ENCODE data around the gene DNAJC12. TPM values are rescaled to one million over a fixed set of nuclear protein-coding genes. Genes with fewer than 3 reads are reported as not detected.

Gene DNAJC12
- total RNA-seq, 1 experiment from 2014 or later: 15.5 TPM

DNA sequence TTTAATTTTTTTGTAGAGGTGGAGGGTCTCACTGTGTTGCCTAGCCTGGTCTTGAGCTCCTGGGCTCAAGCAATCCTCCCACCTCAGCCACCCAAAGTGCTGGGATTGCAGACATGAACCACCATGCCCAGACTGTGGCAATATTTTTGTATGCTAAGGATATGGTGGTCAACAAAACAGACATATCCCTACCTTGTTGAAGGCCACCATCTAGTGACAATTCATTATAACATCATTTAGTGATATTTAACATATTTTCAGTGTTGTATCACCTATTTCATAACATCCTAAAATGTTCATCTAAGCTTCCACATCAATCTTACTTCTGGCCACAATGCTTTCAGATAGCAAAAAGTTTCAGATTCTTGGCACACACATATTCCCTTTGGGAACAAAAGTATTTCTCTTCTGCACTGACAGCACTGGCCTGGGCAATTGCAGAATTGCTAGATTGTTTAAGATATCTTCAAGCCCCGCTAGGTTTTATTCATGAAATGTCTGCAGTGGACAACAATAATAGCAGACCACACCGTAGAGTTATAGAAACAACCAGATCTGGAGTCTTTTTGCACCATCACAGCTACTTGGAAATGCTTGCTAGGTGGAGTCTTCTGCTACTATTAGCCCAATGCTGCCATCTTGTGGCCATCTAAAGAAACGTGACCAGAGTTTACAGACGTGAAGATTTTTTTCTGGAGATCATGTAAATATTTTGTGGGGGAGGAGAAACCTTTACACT, 58.4 kb downstream of the DNAJC12 start:
- no peaks in the 10 kb centered on the region for H3K36me3 ChIP-seq (ENCODE audit: low read depth, low read length)
- H3K4me3 ChIP-seq (ENCODE audit: low read length): no peak overlapping the region
- peak; percentile 95 for DNase-seq
- no peak overlapping the region for H3K9ac ChIP-seq (ENCODE audit: low read length)
- BruUV-seq (replicated peaks): no TSS peak
- H3K27ac ChIP-seq (ENCODE audit: low read length): no peak overlapping the region
- ATAC-seq: peak; percentile 78
- H4K20me1 ChIP-seq (ENCODE audit: low read length): no peaks in the 10 kb centered on the region
- H3K27me3 ChIP-seq (ENCODE audit: low read length): no peaks in the 10 kb centered on the region
- no peaks in the 10 kb centered on the region for H3K9me2 ChIP-seq (replicated peaks; ENCODE audit: low read length)
- ChIA-PET POLR2A (ENCODE audit: unreplicated experiment) (no interaction called here), CTCF (interaction anchor here (0.5 to 1.8 kb wide), 12 partner anchors 9 to 548 kb away, joined by 3 to 53 read pairs (median 4); no protein-coding TSS in a partner anchor)
- TF ChIP-seq EZH2phosphoT487 (IDR thresholded peaks at IDR 0.05; ENCODE audit: borderline replicate concordance, low read length): no peak
- TF ChIP-seq, protein P1, sequence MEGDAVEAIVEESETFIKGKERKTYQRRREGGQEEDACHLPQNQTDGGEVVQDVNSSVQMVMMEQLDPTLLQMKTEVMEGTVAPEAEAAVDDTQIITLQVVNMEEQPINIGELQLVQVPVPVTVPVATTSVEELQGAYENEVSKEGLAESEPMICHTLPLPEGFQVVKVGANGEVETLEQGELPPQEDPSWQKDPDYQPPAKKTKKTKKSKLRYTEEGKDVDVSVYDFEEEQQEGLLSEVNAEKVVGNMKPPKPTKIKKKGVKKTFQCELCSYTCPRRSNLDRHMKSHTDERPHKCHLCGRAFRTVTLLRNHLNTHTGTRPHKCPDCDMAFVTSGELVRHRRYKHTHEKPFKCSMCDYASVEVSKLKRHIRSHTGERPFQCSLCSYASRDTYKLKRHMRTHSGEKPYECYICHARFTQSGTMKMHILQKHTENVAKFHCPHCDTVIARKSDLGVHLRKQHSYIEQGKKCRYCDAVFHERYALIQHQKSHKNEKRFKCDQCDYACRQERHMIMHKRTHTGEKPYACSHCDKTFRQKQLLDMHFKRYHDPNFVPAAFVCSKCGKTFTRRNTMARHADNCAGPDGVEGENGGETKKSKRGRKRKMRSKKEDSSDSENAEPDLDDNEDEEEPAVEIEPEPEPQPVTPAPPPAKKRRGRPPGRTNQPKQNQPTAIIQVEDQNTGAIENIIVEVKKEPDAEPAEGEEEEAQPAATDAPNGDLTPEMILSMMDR (conservative IDR thresholded peaks at IDR 0.05; ENCODE audit: low read depth, low read length): peak; percentile 95
- TF ChIP-seq EZH2 (IDR thresholded peaks at IDR 0.05; ENCODE audit: low read length, unreplicated experiment): no peak
- no peak overlapping the region for H2AFZ ChIP-seq (ENCODE audit: low read length)
- H3F3A ChIP-seq (ENCODE audit: low read length, unreplicated experiment): no peaks in the 10 kb centered on the region
- peaks cover 11% of the 10 kb centered on the region for H3K4me1 ChIP-seq (ENCODE audit: insufficient read depth, low read length)
- H3K9me3 ChIP-seq (ENCODE audit: low read length): no peaks in the 10 kb centered on the region
- intact Hi-C loops (cut with micrococcal nuclease): loop anchor here (1.0 to 5.0 kb wide), 4 partner anchors 82 to 428 kb away; no protein-coding TSS in a partner anchor
- H3K79me2 ChIP-seq (ENCODE audit: low read length): no peaks in the 10 kb centered on the region
- H3K4me2 ChIP-seq (ENCODE audit: low read length): no peak overlapping the region

DNA sequence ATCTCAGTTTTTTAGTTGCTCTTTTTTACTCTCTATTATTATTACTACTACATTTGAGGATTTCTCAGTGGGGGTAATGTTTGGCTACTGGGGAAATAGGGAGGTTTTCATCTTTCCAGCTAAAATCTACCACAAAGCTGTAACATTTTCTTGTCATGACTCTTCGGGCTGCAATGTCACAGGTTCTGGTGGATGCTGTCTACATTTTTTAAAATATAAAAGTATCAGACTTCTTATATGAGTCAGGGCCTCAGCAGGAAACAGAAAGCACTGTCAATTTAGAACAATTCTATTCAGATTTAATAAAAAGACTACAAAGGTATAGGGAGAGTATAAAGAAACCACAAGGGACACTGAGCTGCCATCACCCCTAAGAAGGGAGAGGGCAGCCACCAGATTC, 61.6 kb downstream of the DNAJC12 start:
- no TSS peak for BruUV-seq (replicated peaks)
- no peak overlapping the region for H3K27ac ChIP-seq (ENCODE audit: low read length)
- H3F3A ChIP-seq (ENCODE audit: low read length, unreplicated experiment): no peaks in the 10 kb centered on the region
- no peaks in the 10 kb centered on the region for H3K9me2 ChIP-seq (replicated peaks; ENCODE audit: low read length)
- POLR2A ChIA-PET (ENCODE audit: unreplicated experiment): interaction anchor here (0.7 kb wide), 1 partner anchor 79 kb away, joined by 7 read pairs; no protein-coding TSS in a partner anchor
- H3K27me3 ChIP-seq (ENCODE audit: low read length): no peaks in the 10 kb centered on the region
- peaks cover 11% of the 10 kb centered on the region for H3K4me1 ChIP-seq (ENCODE audit: insufficient read depth, low read length)
- H4K20me1 ChIP-seq (ENCODE audit: low read length): no peaks in the 10 kb centered on the region
- H3K36me3 ChIP-seq (ENCODE audit: low read depth, low read length): no peaks in the 10 kb centered on the region
- no peak overlapping the region for H3K4me3 ChIP-seq (ENCODE audit: low read length)
- ATAC-seq (no peak), DNase-seq (no peak)
- intact Hi-C loops (cut with micrococcal nuclease): no loop called here
- no peak overlapping the region for H2AFZ ChIP-seq (ENCODE audit: low read length)
- H3K4me2 ChIP-seq (ENCODE audit: low read length): no peak overlapping the region
- H3K9ac ChIP-seq (ENCODE audit: low read length): no peak overlapping the region
- CTCF ChIA-PET: interaction anchor here (0.6 kb wide), 1 partner anchor 22 kb away, joined by 4 read pairs; no protein-coding TSS in a partner anchor
- no peaks in the 10 kb centered on the region for H3K9me3 ChIP-seq (ENCODE audit: low read length)
- no peaks in the 10 kb centered on the region for H3K79me2 ChIP-seq (ENCODE audit: low read length)
- no peak for TF ChIP-seq EZH2phosphoT487 (IDR thresholded peaks at IDR 0.05; ENCODE audit: borderline replicate concordance, low read length)
- TF ChIP-seq EZH2 (IDR thresholded peaks at IDR 0.05; ENCODE audit: low read length, unreplicated experiment): no peak
- TF ChIP-seq, protein P1 (conservative IDR thresholded peaks at IDR 0.05; ENCODE audit: low read depth, low read length): no peak

DNA sequence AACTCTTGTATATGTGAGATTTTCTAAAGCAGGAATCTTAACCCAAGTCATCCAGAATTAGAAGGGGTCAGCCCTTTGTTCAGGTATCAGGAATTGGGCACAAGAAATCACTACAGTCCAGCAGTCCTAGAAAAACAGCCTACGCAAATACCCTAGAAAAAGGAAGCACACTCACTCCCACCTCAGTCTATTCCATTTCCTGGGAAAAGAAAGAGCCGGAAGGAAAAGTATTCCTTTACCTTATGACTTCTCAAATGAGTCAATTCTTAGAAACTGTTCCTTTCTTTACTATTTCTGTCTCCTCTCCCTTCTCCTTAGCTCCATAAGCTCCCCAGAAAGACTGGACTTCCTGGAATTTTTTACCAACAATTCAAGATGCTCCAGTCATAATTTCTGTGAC, 62.7 kb downstream of the DNAJC12 start:
- CTCF ChIA-PET: no interaction called here
- DNase-seq (peak; percentile 65), ATAC-seq (peak; percentile 35)
- H3K9me3 ChIP-seq (ENCODE audit: low read length): no peaks in the 10 kb centered on the region
- peak overlapping the region; percentile 7 for H3K4me2 ChIP-seq (ENCODE audit: low read length)
- no TSS peak for BruUV-seq (replicated peaks)
- H2AFZ ChIP-seq (ENCODE audit: low read length): 0 out of 2 replicates have a peak overlapping the region, but pooled peaks have one; percentile 7
- H4K20me1 ChIP-seq (ENCODE audit: low read length): no peaks in the 10 kb centered on the region
- intact Hi-C loops (cut with micrococcal nuclease): no loop called here
- TF ChIP-seq EZH2 (IDR thresholded peaks at IDR 0.05; ENCODE audit: low read length, unreplicated experiment): no peak
- TF ChIP-seq, protein P1 (conservative IDR thresholded peaks at IDR 0.05; ENCODE audit: low read depth, low read length): no peak
- no peak for TF ChIP-seq EZH2phosphoT487 (IDR thresholded peaks at IDR 0.05; ENCODE audit: borderline replicate concordance, low read length)
- no peaks in the 10 kb centered on the region for H3K79me2 ChIP-seq (ENCODE audit: low read length)
- H3K27me3 ChIP-seq (ENCODE audit: low read length): no peaks in the 10 kb centered on the region
- no peak overlapping the region for H3K27ac ChIP-seq (ENCODE audit: low read length)
- POLR2A ChIA-PET (ENCODE audit: unreplicated experiment): no interaction called here
- H3K4me1 ChIP-seq (ENCODE audit: insufficient read depth, low read length): peaks cover 11% of the 10 kb centered on the region
- H3F3A ChIP-seq (ENCODE audit: low read length, unreplicated experiment): no peaks in the 10 kb centered on the region
- no peaks in the 10 kb centered on the region for H3K36me3 ChIP-seq (ENCODE audit: low read depth, low read length)
- H3K9ac ChIP-seq (ENCODE audit: low read length): no peak overlapping the region
- H3K4me3 ChIP-seq (ENCODE audit: low read length): no peak overlapping the region
- no peaks in the 10 kb centered on the region for H3K9me2 ChIP-seq (replicated peaks; ENCODE audit: low read length)

Measured in PC-3 (cell line).